Small intestine (tissue), 7 donors: ENCODE data around the gene EHBP1. TPM values are rescaled to one million over a fixed set of nuclear protein-coding genes. Genes with fewer than 3 reads are reported as not detected.

Experiments
- DNase-seq, 2 donors: peaks; one replicate each; pipeline versions ENCODE4 v3.0.0 to v3.0.0-alpha.2; 2013
- FAIRE-seq: peaks from 2 replicates; lab custom pipeline; 2012; peaks lifted over from hg19 to GRCh38; lab: Jason Lieb, UNC
- H3K27ac ChIP-seq, 3 donors: one replicate each; pipeline ENCODE4 v1.5.1; 2013; ENCODE audit warnings: low read length in 2 of 3, mild to moderate bottlenecking in 2 of 3, control low read depth in 1 of 3, inconsistent platforms in 1 of 3, low read depth in 1 of 3, moderate library complexity in 1 of 3
- H3K27me3 ChIP-seq, 3 donors: one replicate each; pipeline ENCODE4 v1.6.1; 2013; ENCODE audit warnings: low read length in 3 of 3, inconsistent platforms in 1 of 3; ENCODE audit not compliant: control insufficient read depth in 3 of 3, insufficient read depth in 3 of 3
- H3K36me3 ChIP-seq, 3 donors: one replicate each; pipeline ENCODE4 v1.6.1; 2013; ENCODE audit warnings: low read length in 3 of 3, inconsistent platforms in 1 of 3, low read depth in 1 of 3, mild to moderate bottlenecking in 1 of 3, moderate library complexity in 1 of 3; ENCODE audit not compliant: control insufficient read depth in 3 of 3, insufficient read depth in 2 of 3
- H3K4me1 ChIP-seq, 3 donors: one replicate each; pipeline ENCODE4 v1.6.1; 2013; ENCODE audit warnings: low read length in 2 of 3, inconsistent platforms in 1 of 3, low read depth in 1 of 3, mild to moderate bottlenecking in 1 of 3, moderate library complexity in 1 of 3; ENCODE audit not compliant: control insufficient read depth in 3 of 3, insufficient read depth in 2 of 3
- H3K4me3 ChIP-seq, 3 donors: one replicate each; pipeline ENCODE4 v1.5.1; 2013; ENCODE audit warnings: low read length in 3 of 3, control low read depth in 1 of 3, inconsistent platforms in 1 of 3, low read depth in 1 of 3, mild to moderate bottlenecking in 1 of 3, moderate library complexity in 1 of 3
- H3K9me3 ChIP-seq, 2 donors: one replicate each; pipeline ENCODE4 v1.6.1; 2013; ENCODE audit warnings: low read depth in 1 of 2, low read length in 1 of 2; ENCODE audit not compliant: control insufficient read depth in 2 of 2, insufficient read depth in 1 of 2
- WGBS, 3 donors: extraction: QIAGEN DNeasy Blood & Tissue Kit; methylation state at CpG; one replicate each; pipeline ENCODE4 v1.1.7; 2013; 5-methylcytosine and 5-hydroxymethylcytosine counted together
- polyA plus RNA-seq, 4 donors: library from polyadenylated mRNA; stranded (reverse) in 3 of 4; unstranded in 1 of 4; fragments of 200-250 nt in 3 of 4; fragments of 120-200 nt in 1 of 4; gene quantifications; one replicate each; pipeline versions ENCODE4 v1.2.1 to v1.2.3, GENCODE V29; 2013
- donor health status: healthy with polysubstance abuse.
- donor health status: control.
- donor health status: control.
- donor health status: Bipolar disorder and iron deficiency.
- donor health status: healthy.

Gene EHBP1
- polyA plus RNA-seq, 4 donors = 11.0 to 29.7 (median 11.5) TPM

GRCh38 chr2:62994206-62994605 lies 288.7 kb downstream of the EHBP1 start:
- Histone ChIP-seq H3K4me1 (peaks cover 0 to 2% (median 0%) of the 10 kb centered on the region in 3 donors), H3K27ac (no peak overlapping the region), H3K36me3 (peaks cover 0 to 10% (median 0%) of the 10 kb centered on the region in 3 donors), H3K27me3 (no peaks in the 10 kb centered on the region), H3K4me3 (no peak overlapping the region), H3K9me3 (no peaks in the 10 kb centered on the region)
- 96 to 98% (median 97%) methylated on average over 4 of the region's 4 CpGs for WGBS, 3 donors
- no peak for DNase-seq
- no peak for FAIRE-seq

- WGBS, 3 donors = 96 to 97% (median 96%) methylated on average over 12 of the region's 12 CpGs
- no peak for FAIRE-seq
- Histone ChIP-seq H3K4me3 (no peak overlapping the region), H3K36me3 (peaks cover 0 to 7% (median 0%) of the 10 kb centered on the region in 3 donors), H3K9me3 (no peaks in the 10 kb centered on the region), H3K27ac (no peak overlapping the region), H3K27me3 (no peaks in the 10 kb centered on the region), H3K4me1 (peaks cover 0 to 2% (median 0%) of the 10 kb centered on the region in 3 donors)
- no peak for DNase-seq
Observed at GRCh38 chr2:62996534-62997186, 291.1 kb downstream of the EHBP1 start.

GRCh38 chr2:62998949-62999348 lies 293.4 kb downstream of the EHBP1 start:
- FAIRE-seq = no peak
- no peak for DNase-seq
- Histone ChIP-seq H3K4me1 (no peaks in the 10 kb centered on the region), H3K36me3 (peaks cover 0 to 7% (median 0%) of the 10 kb centered on the region in 3 donors), H3K27me3 (no peaks in the 10 kb centered on the region), H3K9me3 (no peaks in the 10 kb centered on the region), H3K4me3 (no peak overlapping the region), H3K27ac (no peak overlapping the region)
- 75 to 87% (median 85%) methylated on average over 1 of the region's 1 CpG for WGBS, 3 donors

GRCh38 chr2:62999905-63000304 lies 294.4 kb downstream of the EHBP1 start:
- WGBS, 3 donors = 80 to 86% (median 84%) methylated on average over 1 of the region's 1 CpG
- H3K4me1 ChIP-seq = no peaks in the 10 kb centered on the region
- no peaks in the 10 kb centered on the region for H3K9me3 ChIP-seq
- H3K27ac ChIP-seq = no peak overlapping the region
- FAIRE-seq (no peak), DNase-seq (no peak)
- H3K36me3 ChIP-seq = peaks cover 0 to 7% (median 0%) of the 10 kb centered on the region in 3 donors
- H3K27me3 ChIP-seq = no peaks in the 10 kb centered on the region
- no peak overlapping the region for H3K4me3 ChIP-seq

GRCh38 chr2:63000801-63001200 lies 295.3 kb downstream of the EHBP1 start:
- Histone ChIP-seq H3K4me1 (no peaks in the 10 kb centered on the region), H3K27ac (no peak overlapping the region), H3K9me3 (no peaks in the 10 kb centered on the region), H3K27me3 (no peaks in the 10 kb centered on the region), H3K4me3 (no peak overlapping the region), H3K36me3 (peaks cover 0 to 7% (median 0%) of the 10 kb centered on the region in 3 donors)
- no peak for FAIRE-seq
- 77 to 96% (median 86%) methylated on average over 1 of the region's 1 CpG for WGBS, 3 donors
- DNase-seq = peak in 1 of 2 donors; percentile 50

GRCh38 chr2:63001576-63001975 lies 296.1 kb downstream of the EHBP1 start:
- DNase-seq (no peak), FAIRE-seq (no peak)
- H3K9me3 ChIP-seq = no peaks in the 10 kb centered on the region
- no peaks in the 10 kb centered on the region for H3K4me1 ChIP-seq
- no peak overlapping the region for H3K27ac ChIP-seq
- H3K27me3 ChIP-seq = no peaks in the 10 kb centered on the region
- H3K4me3 ChIP-seq = no peak overlapping the region
- H3K36me3 ChIP-seq = peaks cover 0 to 5% (median 0%) of the 10 kb centered on the region in 3 donors

GRCh38 chr2:63003351-63003750 lies 297.8 kb downstream of the EHBP1 start:
- Histone ChIP-seq H3K4me3 (no peak overlapping the region), H3K27me3 (no peaks in the 10 kb centered on the region), H3K36me3 (peaks cover 0 to 2% (median 0%) of the 10 kb centered on the region in 3 donors), H3K4me1 (no peaks in the 10 kb centered on the region), H3K27ac (no peak overlapping the region), H3K9me3 (no peaks in the 10 kb centered on the region)
- WGBS, 3 donors = 83 to 93% (median 92%) methylated on average over 4 of the region's 4 CpGs
- FAIRE-seq (no peak), DNase-seq (no peak)

GRCh38 chr2:63007813-63008458 lies 302.4 kb downstream of the EHBP1 start:
- no peaks in the 10 kb centered on the region for H3K36me3 ChIP-seq
- DNase-seq (no peak), FAIRE-seq (no peak)
- H3K4me1 ChIP-seq = peaks cover 0 to 4% (median 0%) of the 10 kb centered on the region in 3 donors
- H3K9me3 ChIP-seq = no peaks in the 10 kb centered on the region
- no peaks in the 10 kb centered on the region for H3K27me3 ChIP-seq
- no peak overlapping the region for H3K4me3 ChIP-seq
- no peak overlapping the region for H3K27ac ChIP-seq
